ENCODE data around the gene MTO1. TPM values are rescaled to one million over a fixed set of nuclear protein-coding genes. Genes with fewer than 3 reads are reported as not detected.
A peak's percentile ranks its signal among the peaks of the same experiment; 100 is the strongest.

Gene MTO1
- total RNA-seq, 2 experiments from 2014 or later: 47.9 to 48.0 TPM

GRCh38 chr6:73471686-73472290, 10.3 kb downstream of the MTO1 start:
- Histone ChIP-seq H3K4me3 (ENCODE audit: low read length) (no peak overlapping the region), H3K27me3 (ENCODE audit: control insufficient read depth in 1 of 2, insufficient read depth in 2 of 2, low read length in 2 of 2) (no peaks in the 10 kb centered on the region), H3K4me1 (ENCODE audit: insufficient read depth, low read length) (peaks cover 8% of the 10 kb centered on the region), H3K27ac (ENCODE audit: low read depth in 1 of 2, low read length in 2 of 2) (no peak overlapping the region), H3K9me3 (ENCODE audit: control insufficient read depth in 1 of 2, insufficient read depth in 1 of 2, low read length in 2 of 2) (no peaks in the 10 kb centered on the region), H3K36me3 (ENCODE audit: insufficient read depth, low read length) (peaks cover 89% of the 10 kb centered on the region)
- H3K4me3 Mint-ChIP-seq: no peak overlapping the region
- H3K27ac Mint-ChIP-seq: no peak overlapping the region
- peaks cover 9% of the 10 kb centered on the region for H3K4me1 Mint-ChIP-seq (ENCODE audit: low read depth)
- DNase-seq (peak in 1 of 14 experiments; percentile 16), ATAC-seq (ENCODE audit: poor library complexity) (no peak)
- intact Hi-C loops (cut with DNase I, micrococcal nuclease): no loop called here
- TF ChIP-seq CTCF (IDR thresholded peaks at IDR 0.05): no peak
- ChIA-PET CTCF (interaction anchor here (0.6 kb wide), 1 partner anchor 13 kb away, joined by 4 read pairs; no protein-coding TSS in a partner anchor), POLR2A (interaction anchor here (2.7 kb wide), 1 partner anchor 10 kb away, joined by 19 read pairs; the partner anchor contains the start of gene MTO1)
- no peaks in the 10 kb centered on the region for H3K27me3 Mint-ChIP-seq
- H3K9me3 Mint-ChIP-seq: no peaks in the 10 kb centered on the region
- peaks cover 72% of the 10 kb centered on the region for H3K36me3 Mint-ChIP-seq (ENCODE audit: low read depth)

GRCh38 chr6:73476723-73477122, 15.2 kb downstream of the MTO1 start:
- Histone ChIP-seq H3K4me1 (ENCODE audit: insufficient read depth, low read length) (no peaks in the 10 kb centered on the region), H3K36me3 (ENCODE audit: insufficient read depth, low read length) (peaks cover 90% of the 10 kb centered on the region), H3K4me3 (ENCODE audit: low read length) (no peak overlapping the region), H3K9me3 (ENCODE audit: control insufficient read depth in 1 of 2, insufficient read depth in 1 of 2, low read length in 2 of 2) (no peaks in the 10 kb centered on the region), H3K27ac (ENCODE audit: low read depth in 1 of 2, low read length in 2 of 2) (no peak overlapping the region), H3K27me3 (ENCODE audit: control insufficient read depth in 1 of 2, insufficient read depth in 2 of 2, low read length in 2 of 2) (no peaks in the 10 kb centered on the region)
- Mint-ChIP-seq H3K27me3 (no peaks in the 10 kb centered on the region), H3K36me3 (ENCODE audit: low read depth) (peaks cover 69% of the 10 kb centered on the region), H3K4me1 (ENCODE audit: low read depth) (peaks cover 8% of the 10 kb centered on the region), H3K9me3 (no peaks in the 10 kb centered on the region), H3K27ac (no peak overlapping the region), H3K4me3 (no peak overlapping the region)
- no peak for TF ChIP-seq CTCF (IDR thresholded peaks at IDR 0.05)
- intact Hi-C loops (cut with DNase I, micrococcal nuclease): no loop called here
- ChIA-PET CTCF (no interaction called here), POLR2A (interaction anchor here (1.1 kb wide), 1 partner anchor 15 kb away, joined by 4 read pairs; the partner anchor contains the start of gene MTO1)
- ATAC-seq (ENCODE audit: poor library complexity): no peak
- DNase-seq: no peak

- Mint-ChIP-seq H3K4me1 (ENCODE audit: low read depth) (peaks cover 8% of the 10 kb centered on the region), H3K4me3 (no peak overlapping the region), H3K27ac (no peak overlapping the region), H3K9me3 (no peaks in the 10 kb centered on the region), H3K27me3 (no peaks in the 10 kb centered on the region), H3K36me3 (ENCODE audit: low read depth) (peaks cover 69% of the 10 kb centered on the region)
- CTCF ChIA-PET: no interaction called here
- peaks cover 90% of the 10 kb centered on the region for H3K36me3 ChIP-seq (ENCODE audit: insufficient read depth, low read length)
- intact Hi-C loops (cut with DNase I, micrococcal nuclease): no loop called here
- ATAC-seq (ENCODE audit: poor library complexity): no peak
- no peak overlapping the region for H3K4me3 ChIP-seq (ENCODE audit: low read length)
- H3K9me3 ChIP-seq (ENCODE audit: control insufficient read depth in 1 of 2, insufficient read depth in 1 of 2, low read length in 2 of 2): no peaks in the 10 kb centered on the region
- POLR2A ChIA-PET: interaction anchor here (1.1 kb wide), 1 partner anchor 16 kb away, joined by 4 read pairs; the partner anchor contains the start of gene MTO1
- H3K4me1 ChIP-seq (ENCODE audit: insufficient read depth, low read length): no peaks in the 10 kb centered on the region
- TF ChIP-seq CTCF (IDR thresholded peaks at IDR 0.05): no peak
- H3K27ac ChIP-seq (ENCODE audit: low read depth in 1 of 2, low read length in 2 of 2): no peak overlapping the region
- no peaks in the 10 kb centered on the region for H3K27me3 ChIP-seq (ENCODE audit: control insufficient read depth in 1 of 2, insufficient read depth in 2 of 2, low read length in 2 of 2)
- DNase-seq: no peak
These were observed 15.9 kb downstream of the MTO1 start for GRCh38 chr6:73477407-73477806.
